Endothelial cell of umbilical vein (primary cell): ENCODE results near the gene MYEOV.

Experiments
- POLR2A ChIP-seq: IDR thresholded peaks from 2 replicates; pipeline ENCODE4 v1.6.1; 2012; ENCODE audit warnings: low read depth, mild to moderate bottlenecking, control low read depth, low read length
- POLR2AphosphoS5 ChIP-seq: IDR thresholded peaks from 2 replicates; pipeline ENCODE4 v1.6.1; 2012; ENCODE audit warnings: low read depth, mild to moderate bottlenecking, control low read depth, low read length, moderate library complexity; ENCODE audit not compliant: insufficient read depth
- TF ChIP-seq, protein P1 (sequence below), 2 donors: IDR thresholded peaks; 1 replicate in 1 of 2; 2 replicates in 1 of 2; pipeline ENCODE4 v1.5.1; 2011; ENCODE audit warnings: low read length in 2 of 2, mild to moderate bottlenecking in 2 of 2, moderate library complexity in 2 of 2, control low read depth in 1 of 2, inconsistent platforms in 1 of 2, low read depth in 1 of 2; ENCODE audit not compliant: insufficient read depth in 1 of 2; ENCODE audit errors: extremely low read depth in 1 of 2

- TF ChIP-seq POLR2AphosphoS5 (no peak), POLR2A (no peak)
- TF ChIP-seq, protein P1, sequence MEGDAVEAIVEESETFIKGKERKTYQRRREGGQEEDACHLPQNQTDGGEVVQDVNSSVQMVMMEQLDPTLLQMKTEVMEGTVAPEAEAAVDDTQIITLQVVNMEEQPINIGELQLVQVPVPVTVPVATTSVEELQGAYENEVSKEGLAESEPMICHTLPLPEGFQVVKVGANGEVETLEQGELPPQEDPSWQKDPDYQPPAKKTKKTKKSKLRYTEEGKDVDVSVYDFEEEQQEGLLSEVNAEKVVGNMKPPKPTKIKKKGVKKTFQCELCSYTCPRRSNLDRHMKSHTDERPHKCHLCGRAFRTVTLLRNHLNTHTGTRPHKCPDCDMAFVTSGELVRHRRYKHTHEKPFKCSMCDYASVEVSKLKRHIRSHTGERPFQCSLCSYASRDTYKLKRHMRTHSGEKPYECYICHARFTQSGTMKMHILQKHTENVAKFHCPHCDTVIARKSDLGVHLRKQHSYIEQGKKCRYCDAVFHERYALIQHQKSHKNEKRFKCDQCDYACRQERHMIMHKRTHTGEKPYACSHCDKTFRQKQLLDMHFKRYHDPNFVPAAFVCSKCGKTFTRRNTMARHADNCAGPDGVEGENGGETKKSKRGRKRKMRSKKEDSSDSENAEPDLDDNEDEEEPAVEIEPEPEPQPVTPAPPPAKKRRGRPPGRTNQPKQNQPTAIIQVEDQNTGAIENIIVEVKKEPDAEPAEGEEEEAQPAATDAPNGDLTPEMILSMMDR (IDR thresholded peaks at IDR 0.05; ENCODE audit: extremely low read depth in 1 of 2, insufficient read depth in 1 of 2, low read depth in 1 of 2, low read length in 2 of 2) = no peak
Observed at GRCh38 chr11:69295079-69295994, 1.4 kb downstream of the MYEOV start.
